ENCODE measurements around the gene CLIC2.

GRCh38 chrX:155235891-155236290 is 98.5 kb downstream of the CLIC2 start:
- TF ChIP-seq MAX (IDR thresholded peaks at IDR 0.05) (no peak), REST (IDR thresholded peaks at IDR 0.05; ENCODE audit: low read depth) (no peak), CEBPB (IDR thresholded peaks at IDR 0.05; ENCODE audit: low read depth) (no peak), CTCF (IDR thresholded peaks at IDR 0.05 in 2 of 3, conservative IDR thresholded peaks at IDR 0.05 in 1 of 3; ENCODE audit: borderline replicate concordance in 1 of 3, insufficient read depth in 1 of 3, low read depth in 2 of 3, low read length in 2 of 3) (no peak)
